Measurements from ENCODE around the gene TMEM88. TPM values are rescaled to one million over a fixed set of nuclear protein-coding genes. Genes with fewer than 3 reads are reported as not detected.

Gene TMEM88
- total and polyA plus RNA-seq, 2 donors (not counting 3 experiments of a cell fraction or from before 2014, with no cell fraction given) = 53.4 to 165 TPM

DNA sequence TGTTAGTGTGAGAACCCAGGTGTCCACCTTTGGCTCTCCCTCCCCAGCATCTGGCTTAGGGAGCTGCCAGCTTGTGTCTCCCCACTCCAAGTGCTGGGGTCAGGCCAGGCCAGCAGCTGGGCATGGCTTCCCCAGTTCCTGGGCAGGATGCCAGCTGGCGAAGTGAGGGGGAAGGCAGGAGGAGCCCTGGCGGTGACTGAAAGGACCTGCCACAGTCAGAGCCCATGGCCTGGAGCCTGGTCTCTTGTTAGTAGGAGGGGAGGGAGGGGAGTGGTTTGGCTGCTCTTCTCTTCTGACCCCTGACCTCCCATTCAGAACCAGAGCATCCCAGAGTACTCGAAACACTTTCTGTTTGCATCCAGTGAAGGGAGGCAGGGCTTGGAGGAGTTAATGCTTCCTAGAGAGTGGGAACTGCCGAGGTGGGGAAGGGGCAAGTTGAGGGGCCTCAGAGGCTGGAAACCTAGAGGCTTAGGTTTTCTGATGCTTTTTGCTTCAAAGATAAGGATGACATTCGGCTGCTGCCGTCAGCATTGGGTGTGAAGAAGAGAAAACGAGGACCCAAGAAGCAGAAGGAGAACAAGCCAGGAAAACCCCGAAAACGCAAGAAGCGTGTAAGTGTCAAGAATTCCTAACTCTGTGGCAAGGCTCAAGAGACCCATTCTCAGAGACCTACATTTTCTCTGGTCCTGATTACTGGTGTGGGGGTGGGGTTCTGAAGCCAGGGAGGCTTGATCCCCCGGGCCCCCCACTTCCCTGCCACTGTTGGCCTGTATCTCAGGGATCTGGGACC lies 34.5 kb downstream of the TMEM88 start:
- dilution Hi-C loops (cut with MboI; ENCODE audit: extremely low pct_ligation_motif_present, low sequenced_read_pairs) (no loop called here), intact Hi-C loops (cut with micrococcal nuclease) (loop anchor here (1.0 to 5.0 kb wide), 2 partner anchors 26 to 202 kb away; partner anchors contain the start of genes TP53 and WRAP53)
- ChIA-PET CTCF (interaction anchor here (0.8 to 1.4 kb wide), 6 partner anchors 21 to 99 kb away, joined by 3 to 6 read pairs (median 4); partner anchors contain the start of gene NAA38), POLR2A (no interaction called here)
- no peak for TF ChIP-seq POLR2A (IDR thresholded peaks at IDR 0.05; ENCODE audit: low read depth, low read length)
- TF ChIP-seq, protein P1, sequence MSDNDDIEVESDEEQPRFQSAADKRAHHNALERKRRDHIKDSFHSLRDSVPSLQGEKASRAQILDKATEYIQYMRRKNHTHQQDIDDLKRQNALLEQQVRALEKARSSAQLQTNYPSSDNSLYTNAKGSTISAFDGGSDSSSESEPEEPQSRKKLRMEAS (IDR thresholded peaks at IDR 0.05; ENCODE audit: insufficient read depth, insufficient read length) = no peak
- no peak for TF ChIP-seq GATA2 (IDR thresholded peaks at IDR 0.05; ENCODE audit: insufficient read depth, insufficient read length, low read depth, low read length)
- TF ChIP-seq, protein P2, sequence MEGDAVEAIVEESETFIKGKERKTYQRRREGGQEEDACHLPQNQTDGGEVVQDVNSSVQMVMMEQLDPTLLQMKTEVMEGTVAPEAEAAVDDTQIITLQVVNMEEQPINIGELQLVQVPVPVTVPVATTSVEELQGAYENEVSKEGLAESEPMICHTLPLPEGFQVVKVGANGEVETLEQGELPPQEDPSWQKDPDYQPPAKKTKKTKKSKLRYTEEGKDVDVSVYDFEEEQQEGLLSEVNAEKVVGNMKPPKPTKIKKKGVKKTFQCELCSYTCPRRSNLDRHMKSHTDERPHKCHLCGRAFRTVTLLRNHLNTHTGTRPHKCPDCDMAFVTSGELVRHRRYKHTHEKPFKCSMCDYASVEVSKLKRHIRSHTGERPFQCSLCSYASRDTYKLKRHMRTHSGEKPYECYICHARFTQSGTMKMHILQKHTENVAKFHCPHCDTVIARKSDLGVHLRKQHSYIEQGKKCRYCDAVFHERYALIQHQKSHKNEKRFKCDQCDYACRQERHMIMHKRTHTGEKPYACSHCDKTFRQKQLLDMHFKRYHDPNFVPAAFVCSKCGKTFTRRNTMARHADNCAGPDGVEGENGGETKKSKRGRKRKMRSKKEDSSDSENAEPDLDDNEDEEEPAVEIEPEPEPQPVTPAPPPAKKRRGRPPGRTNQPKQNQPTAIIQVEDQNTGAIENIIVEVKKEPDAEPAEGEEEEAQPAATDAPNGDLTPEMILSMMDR (IDR thresholded peaks at IDR 0.05; ENCODE audit: extremely low read depth in 1 of 2, insufficient read depth in 1 of 2, low read depth in 1 of 2, low read length in 2 of 2) = peak; percentile 51 to 77
- no peak for TF ChIP-seq JUN (IDR thresholded peaks at IDR 0.05; ENCODE audit: borderline replicate concordance, insufficient read depth, insufficient read length, low read depth)
- TF ChIP-seq POLR2AphosphoS5 (IDR thresholded peaks at IDR 0.05; ENCODE audit: insufficient read depth, low read depth, low read length) = peak; percentile 35
- no peak for TF ChIP-seq EZH2 (IDR thresholded peaks at IDR 0.05; ENCODE audit: borderline replicate concordance, low read depth, low read length, severe bottlenecking)
- no peak for TF ChIP-seq MYC (IDR thresholded peaks at IDR 0.05; ENCODE audit: low read depth, low read length)
- no peak for TF ChIP-seq FOS (IDR thresholded peaks at IDR 0.05; ENCODE audit: borderline replicate concordance, insufficient read depth, low read length)
- H4K20me1 ChIP-seq (replicated peaks; ENCODE audit: control insufficient read depth, extremely low read depth, insufficient read depth, low read length) = no peaks in the 10 kb centered on the region
- no peaks in the 10 kb centered on the region for H3K9me3 ChIP-seq (replicated peaks; ENCODE audit: control insufficient read depth, insufficient read depth, low read length)
- no peak overlapping the region for H2AFZ ChIP-seq (ENCODE audit: low read depth, low read length)
- H3K9ac ChIP-seq (replicated peaks; ENCODE audit: extremely low read depth, insufficient read depth, low read length) = peak overlapping the region; percentile 69
- no peaks in the 10 kb centered on the region for H3K9me1 ChIP-seq (replicated peaks; ENCODE audit: control insufficient read depth, extremely low read depth, insufficient read depth, low read length)
- peak overlapping the region; percentile 60 for H3K4me2 ChIP-seq (ENCODE audit: insufficient read depth, low read length)
- H3K36me3 ChIP-seq (ENCODE audit: control insufficient read depth in 2 of 2, extremely low read depth in 1 of 2, insufficient read depth in 2 of 2, low read length in 2 of 2) = peaks cover 20 to 22% of the 10 kb centered on the region in 2 experiments
- peaks cover 32% of the 10 kb centered on the region for H3K79me2 ChIP-seq (ENCODE audit: control insufficient read depth, insufficient read depth, low read length)
- peak overlapping the region; percentile 78 for H3K27ac ChIP-seq (ENCODE audit: insufficient read depth, low read depth, low read length)
- no peaks in the 10 kb centered on the region for H3K27me3 ChIP-seq (ENCODE audit: control insufficient read depth in 2 of 2, insufficient read depth in 2 of 2, low read length in 2 of 2)
- DNase-seq (ENCODE audit: low read depth, low spot score) (peak; percentile 93), FAIRE-seq (peak; percentile 96)
- H3K4me3 ChIP-seq (replicated peaks in 1 of 3; ENCODE audit: insufficient read depth in 1 of 3, low read depth in 1 of 3, low read length in 3 of 3) = no peak overlapping the region
- BruUV-seq (replicated peaks) = no TSS peak
- H3K4me1 ChIP-seq (ENCODE audit: control insufficient read depth, extremely low read depth, insufficient read depth, low read length) = peaks cover 28% of the 10 kb centered on the region

All from endothelial cell of umbilical vein (primary cell).